GM19455 (cell line): Measurements from ENCODE around the gene PDE1C.
"Not testable (repeated sequence)": the region's sequence is repeated elsewhere in the genome, so short reads cannot be mapped to it uniquely, and the experiment has no call there.

Experiments used
- ATAC-seq: cut with Tn5 transposase; IDR thresholded peaks from one replicate; pipeline ENCODE4 v1.9.1; 2021; ENCODE audit not compliant: unreplicated experiment

The PDE1C gene

DNA sequence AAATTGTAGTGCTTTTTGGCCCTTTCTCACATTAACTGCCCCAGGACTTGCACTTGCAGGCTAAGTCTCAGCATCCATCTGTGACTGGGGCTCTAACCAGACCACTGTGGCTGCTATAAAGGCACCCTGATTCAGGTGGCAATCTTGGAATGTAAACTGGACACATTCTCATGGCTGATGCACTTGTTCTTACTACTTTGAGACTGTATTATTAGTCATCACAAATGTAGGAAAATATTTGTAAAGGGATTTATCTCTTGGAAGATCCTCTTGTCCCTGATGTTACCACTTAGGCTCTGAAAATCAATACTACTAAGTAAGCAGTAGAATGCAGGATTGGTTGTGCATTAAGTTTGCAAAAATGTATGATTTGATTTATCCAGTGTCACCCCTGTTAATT is 25.0 kb downstream of the PDE1C start:
- ATAC-seq = no peak

DNA sequence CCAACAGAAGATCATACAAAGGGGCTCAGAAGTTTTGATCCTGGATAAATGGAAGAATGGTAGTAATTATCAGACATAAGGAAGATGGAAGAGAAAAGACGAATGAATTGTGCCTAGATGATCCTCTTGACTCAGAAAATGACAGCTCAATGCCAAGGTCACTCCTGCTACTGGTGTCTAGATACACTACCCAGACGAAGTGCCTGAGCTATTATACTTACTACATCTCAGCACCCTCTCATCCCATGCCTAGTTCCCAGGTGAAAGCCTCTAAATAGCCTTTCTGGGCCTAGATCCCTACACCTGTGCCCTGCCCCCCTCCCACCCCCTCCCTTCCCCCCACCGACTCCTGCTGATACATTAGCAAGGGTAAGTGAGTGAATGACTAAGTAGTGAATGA is 25.5 kb downstream of the PDE1C start:
- no peak for ATAC-seq

DNA sequence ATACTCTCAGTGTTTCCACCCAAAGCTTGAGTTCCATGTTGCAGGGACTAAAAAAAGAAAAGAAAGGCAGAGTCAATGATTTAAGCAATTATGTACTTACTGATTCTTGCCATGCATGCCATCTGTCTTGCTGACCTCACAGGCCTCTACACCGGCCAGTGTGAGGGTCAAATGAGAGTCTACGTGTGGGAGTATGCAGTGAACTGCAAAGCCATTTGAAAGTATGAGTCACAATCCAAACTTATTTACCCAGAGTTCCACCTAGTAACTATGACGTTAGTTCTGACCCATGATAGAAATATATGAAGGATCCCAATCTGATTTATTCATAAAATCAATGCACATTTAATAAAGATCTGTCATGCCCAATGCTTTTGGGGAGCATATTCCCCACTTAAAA is 26.5 kb downstream of the PDE1C start:
- ATAC-seq = peak; percentile 58

DNA sequence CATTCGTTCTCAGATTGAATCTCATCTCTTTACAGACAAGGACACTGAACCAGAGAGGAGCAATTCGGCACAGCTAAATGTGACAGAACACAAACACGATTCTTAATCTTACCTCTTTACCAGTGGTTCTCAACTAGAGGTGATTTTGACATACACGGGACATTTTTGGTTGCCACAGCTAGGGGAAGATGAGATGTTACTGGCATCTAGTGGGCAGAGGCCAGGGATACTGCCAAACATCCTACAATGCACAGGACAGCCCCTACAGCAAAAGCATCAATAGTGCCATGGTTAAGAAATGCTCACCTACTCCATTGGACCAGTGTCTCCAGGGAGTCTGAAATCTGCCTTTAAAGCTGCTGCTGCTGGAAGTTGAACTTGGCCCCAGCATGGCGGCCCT is 27.3 kb downstream of the PDE1C start:
- ATAC-seq = no peak

DNA sequence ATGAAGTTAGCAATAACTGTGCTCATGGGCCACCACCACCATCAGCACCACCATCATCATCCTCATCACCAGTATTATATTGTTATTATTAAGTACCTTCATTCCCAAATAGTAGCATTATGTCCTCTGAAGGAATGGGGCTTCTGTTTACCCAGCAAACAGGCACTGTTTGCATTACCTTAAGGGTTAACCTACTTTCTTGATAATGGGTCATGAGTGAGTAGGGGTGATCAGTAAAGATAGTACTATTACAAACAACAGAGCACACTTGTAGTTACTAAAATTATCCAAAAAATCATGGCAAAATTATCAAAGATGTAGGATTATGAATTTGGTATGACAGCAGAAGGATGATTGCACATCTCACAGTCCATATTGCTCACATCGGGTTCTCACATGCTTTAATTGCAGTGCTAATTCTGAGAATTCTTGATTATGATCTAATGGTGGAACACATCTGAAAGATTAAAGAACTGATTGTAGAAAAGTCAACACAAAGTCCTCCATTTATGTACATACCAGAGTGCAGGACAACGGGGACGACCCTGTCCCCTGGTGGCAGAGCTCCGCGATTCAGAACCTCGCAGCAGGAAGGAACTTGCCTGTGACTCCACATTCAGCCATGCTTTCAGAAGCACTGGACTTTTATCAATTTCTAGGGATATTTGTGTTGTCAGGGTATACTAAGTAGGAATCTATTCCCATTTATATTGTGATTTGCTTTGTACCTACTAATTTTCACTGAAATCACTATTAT is 31.0 kb downstream of the PDE1C start:
- no peak for ATAC-seq

DNA sequence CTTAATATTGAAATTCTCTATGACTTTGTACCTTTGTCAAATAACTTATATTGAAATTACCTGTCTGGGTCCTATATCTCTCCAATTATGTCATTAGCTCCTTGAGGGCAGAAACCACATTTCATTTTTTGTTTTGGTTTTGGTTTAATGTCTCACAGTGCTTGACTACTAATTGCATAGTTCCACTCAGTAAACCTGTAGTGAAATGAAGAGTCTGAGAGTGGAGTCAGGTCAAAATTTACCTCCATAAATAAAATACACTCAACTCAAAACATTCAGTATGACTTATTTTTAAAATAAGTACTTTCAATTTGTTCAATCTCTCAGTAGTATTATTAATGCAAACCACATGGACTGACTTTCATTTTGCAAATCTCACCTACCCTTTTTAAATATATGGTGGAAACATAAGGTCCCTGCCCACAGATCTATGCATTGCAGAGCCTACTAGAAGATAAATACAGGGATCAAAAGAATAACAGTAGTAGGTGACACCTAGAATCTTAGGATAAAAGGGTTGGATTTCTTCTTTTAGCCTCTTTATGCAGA is 32.5 kb downstream of the PDE1C start:
- peak; percentile 92 for ATAC-seq

DNA sequence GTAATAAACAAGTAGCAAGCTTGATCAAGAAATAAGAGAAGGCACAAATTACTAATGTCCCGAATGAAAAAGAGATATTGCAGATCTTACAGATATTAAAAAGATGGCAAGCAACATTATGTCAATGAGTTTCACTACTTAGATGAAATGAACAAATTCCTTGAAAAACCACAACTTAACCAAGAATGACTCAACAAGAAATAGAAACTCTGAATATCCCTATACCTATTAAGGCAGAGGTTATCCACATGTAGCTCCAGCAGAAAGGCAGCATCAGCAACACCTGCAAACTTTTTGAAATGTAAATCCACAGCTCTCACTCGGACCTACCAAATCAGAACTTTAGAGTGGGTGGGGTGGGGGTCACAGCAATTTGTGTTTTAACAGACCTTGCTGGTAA is 33.6 kb downstream of the PDE1C start:
- no peak for ATAC-seq

DNA sequence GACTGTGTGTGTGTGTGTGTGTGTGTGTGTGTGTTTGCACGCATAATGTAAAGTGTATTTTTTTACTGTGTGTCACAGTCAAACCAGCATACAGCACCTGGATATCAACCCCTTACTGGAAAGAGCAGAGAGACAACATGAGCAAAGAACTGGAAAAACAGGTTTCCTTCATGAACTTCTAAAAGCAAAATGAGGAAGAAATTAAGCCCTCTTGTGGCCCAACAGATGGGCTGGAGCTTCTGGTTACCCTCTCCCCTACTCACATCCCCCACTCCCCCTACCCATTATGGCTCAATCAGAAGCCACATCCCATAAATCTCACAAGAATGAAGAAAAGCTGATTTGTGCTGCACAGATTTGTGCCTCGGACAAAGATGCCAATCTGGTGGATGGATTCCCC is 36.2 kb downstream of the PDE1C start:
- ATAC-seq = no peak

DNA sequence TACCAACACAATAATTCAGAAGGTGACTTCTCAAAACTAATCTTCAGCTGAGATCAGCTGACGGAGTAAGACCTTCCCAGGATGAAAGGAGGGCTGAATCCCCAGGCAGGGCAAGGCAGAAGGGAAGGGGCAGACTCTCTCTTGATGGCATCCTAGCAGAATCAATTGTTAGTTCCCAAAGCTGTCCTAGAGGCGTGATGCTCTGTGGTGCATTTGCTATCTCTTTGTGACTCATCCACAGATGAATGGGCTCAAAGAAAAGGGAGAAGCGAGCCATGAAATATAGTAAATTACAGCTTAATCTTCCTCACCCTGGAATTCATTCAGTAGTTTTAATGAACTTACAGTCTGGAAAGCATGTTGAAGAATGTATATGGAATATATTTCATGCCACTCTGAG is 37.2 kb downstream of the PDE1C start:
- no peak for ATAC-seq

DNA sequence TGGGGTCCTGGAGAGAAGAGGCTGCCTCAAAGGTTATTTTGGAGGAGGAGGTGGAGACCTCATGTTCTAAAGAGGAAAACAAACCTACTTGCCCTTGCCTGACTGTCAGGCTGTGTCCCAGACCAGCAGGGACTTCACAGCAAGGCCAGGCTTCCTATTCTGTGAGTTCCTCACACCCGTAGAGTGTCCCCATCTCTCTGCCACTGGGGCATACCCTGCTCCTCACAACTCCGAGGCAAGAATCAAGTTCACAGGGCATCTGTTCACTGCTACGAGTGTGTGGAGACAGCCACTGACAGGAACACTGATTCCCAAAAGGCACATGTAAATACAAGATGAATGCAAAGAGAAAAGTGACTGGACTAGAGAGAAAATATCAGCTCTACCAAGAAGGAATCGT is 38.0 kb downstream of the PDE1C start:
- ATAC-seq = no peak

DNA sequence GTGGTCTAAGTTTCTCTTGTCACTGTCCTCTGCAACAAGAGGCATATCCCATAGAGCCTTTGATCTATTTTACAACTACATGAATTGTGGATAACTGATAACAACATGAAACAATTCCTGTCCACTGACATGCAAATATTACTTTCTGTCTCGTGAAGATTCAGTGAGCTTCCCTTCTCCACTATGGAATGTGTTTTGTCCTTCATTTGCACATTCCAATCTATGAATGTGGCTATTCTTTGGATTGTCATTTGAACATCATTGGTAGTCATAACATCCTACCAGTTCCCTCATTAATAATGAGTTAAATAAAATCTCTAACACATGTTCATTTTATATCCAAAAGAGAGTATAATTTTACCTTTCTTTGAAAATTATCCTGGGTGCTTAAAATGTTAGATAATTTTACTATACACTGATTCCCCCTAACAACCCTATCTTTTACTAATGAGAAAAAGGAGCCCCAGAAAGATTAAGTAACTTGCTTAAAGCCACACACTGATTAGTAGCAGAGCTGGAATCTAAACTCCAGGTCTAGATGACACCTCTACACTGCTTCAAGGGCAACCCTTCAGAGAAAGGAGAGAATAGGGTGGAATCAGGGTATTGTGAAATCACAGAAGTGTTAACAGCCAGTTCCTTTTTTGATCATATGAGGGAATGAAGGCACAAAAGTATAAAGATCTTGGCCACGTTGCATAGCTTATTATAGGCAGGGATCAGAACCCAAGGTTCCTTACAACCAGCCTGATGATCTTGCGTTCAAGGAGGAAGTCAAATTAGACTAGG is 39.1 kb downstream of the PDE1C start:
- ATAC-seq = no peak

DNA sequence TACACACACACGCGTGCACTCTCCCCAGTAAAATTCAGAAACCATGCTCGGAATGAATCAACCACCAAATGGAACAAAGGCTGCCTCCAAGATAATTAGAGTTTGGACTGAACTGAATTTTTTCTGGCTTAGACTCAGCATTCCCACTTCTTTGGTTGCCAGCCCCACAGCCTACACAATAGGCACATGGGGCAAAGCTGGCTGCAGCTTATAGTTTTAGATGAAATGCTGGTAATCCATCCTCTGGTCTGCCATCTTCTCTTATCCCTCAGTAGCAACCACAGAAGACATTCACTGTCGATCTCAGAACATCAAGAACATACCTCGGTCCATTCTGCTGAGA is 44.2 kb downstream of the PDE1C start:
- ATAC-seq = no peak

DNA sequence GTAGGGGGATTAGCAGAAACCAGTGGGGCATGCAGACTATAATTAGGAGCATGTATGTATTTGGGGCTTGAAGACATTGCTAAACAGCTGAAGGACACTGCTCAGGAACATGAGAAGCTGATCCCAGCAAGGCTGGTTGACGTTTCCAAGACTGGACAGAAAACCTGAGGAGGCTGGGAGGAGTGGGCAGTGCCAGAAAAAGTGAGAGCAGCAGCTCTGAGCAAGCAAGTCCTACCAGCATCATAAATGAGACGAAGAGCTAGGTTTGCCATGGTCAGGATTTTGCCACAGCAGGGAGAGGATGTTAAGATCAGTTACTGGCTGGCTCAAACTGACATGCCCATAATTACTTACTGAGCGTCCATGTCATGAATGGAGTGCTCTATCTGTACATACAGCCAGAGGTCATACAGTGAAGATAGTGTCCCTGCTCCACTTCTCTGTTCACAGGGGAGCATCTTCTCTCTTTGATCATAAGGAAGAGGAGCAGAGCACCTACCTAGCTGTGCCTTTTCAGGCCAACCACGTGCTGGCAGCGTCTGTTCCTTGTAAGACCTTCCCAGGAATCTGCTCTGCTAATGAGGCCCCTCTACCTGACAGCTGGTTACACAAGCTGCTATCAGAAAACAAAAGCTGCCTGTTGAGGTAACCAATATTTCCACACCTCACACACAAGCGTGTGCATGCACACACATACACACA is 44.7 kb downstream of the PDE1C start:
- ATAC-seq = no peak

DNA sequence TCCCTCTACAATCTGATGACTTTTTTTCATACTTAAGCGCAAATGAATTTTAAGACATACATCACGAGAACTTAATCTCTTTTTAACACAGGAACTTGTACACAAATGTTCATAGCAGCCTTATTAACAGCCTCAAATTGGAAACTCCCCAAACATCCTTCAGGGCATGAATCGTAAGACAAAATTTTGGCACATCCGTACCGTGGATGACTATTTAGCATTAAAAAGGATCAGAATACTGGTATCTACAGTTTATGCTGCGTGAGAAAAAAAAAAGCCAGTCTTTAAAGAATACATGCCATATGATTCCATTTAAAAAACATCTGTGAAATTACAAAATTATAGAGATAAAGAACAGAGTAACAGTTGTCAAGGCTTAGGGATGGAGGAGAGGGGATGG is 46.8 kb downstream of the PDE1C start:
- no peak for ATAC-seq

DNA sequence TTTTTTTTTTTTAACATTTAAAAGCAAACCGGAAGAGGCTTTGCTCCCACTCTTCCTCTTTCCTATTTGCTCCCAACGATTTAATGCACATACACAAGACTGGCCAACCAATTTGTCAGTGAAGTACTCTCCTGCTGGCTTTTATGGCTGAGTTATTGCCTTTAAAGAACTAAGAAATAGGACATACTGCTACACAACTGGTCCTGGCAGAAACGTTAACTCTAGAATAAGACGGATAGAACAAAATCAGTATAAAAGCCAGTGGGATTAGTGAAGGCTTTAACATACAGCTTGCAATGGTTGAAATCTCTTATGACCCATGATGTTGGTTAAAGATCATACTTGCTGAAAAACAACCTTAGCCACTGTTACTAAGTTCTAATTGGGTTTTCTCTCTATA is 47.2 kb downstream of the PDE1C start:
- ATAC-seq = no peak

DNA sequence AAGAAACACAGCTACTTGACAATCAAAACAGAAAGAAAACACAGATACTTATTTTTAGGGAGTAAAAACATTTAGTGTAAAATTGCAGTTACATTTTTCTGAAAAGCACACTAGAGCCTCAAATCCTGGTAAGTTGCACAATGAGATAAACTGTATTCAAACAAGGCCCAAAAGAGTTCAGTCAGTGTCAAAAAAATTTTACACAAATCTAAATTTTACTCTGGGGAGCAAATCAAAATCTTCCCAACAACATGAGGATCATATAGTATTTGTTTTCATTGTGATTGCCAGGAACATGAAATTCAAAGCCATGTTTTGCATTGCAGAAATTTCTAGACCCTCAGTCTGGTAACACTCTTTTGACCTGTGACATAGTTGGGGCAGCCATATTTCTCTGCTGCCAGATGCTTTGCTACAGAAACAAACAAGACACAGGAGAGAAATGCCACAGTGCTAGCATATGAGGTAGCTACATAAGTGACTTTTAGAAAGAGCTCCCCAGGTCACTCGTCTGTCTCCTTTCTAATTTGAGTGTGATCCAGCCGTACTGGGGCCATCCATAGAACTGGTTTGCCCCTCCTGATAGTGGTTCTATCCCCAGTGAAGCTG is 49.6 kb downstream of the PDE1C start:
- ATAC-seq = no peak

DNA sequence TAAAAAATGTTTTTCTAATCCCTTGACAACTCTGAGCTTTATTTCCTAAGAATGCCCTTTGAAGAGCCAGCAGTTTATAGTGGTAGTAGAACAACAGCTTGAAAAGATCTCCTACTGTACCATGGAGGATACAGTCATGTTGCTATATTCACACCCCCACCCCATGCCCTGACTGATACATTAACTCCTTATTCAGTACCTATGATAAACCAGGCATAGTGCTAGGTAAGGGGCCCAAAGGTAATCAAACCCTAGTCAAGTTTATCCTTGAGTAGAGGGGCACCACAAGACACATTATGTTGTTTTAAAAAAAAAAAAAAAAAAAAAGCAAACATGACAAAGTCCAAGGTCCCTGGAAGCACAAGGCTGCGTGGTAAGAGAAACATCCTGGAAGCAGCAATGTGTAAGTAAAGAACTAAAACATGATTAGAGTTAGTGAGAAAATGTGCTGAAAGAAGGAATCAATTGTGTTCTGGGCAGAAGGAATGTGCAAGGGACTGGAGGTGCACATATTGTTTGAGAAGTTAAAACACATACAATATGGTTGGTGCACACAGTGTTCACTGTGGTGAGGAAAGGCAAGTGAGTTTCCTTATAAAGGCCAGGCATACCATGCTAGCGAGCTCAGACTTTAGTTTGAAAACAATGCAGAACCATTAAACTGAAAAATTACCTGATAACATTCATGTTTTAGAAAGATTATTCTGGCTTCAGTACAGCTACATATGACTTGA is 51.2 kb downstream of the PDE1C start:
- no peak for ATAC-seq

DNA sequence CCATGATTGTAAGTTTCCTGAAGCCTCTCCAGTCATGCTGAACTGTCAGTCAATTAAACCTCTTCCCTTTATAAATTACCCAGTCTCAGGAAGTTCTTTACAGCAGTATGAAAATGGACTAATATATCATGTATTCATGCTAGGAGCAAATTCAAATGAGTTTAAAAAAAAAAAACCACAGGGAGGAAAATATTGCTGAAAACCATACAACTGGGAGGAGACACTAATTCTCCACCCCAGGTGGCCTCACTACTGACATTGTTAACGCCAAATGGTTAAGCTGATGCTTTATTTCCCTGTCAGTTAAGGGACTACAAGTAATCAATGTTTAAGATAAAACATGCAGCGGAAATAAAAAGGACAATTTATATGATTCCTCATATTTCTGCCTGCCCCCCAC is 55.1 kb downstream of the PDE1C start:
- no peak for ATAC-seq

DNA sequence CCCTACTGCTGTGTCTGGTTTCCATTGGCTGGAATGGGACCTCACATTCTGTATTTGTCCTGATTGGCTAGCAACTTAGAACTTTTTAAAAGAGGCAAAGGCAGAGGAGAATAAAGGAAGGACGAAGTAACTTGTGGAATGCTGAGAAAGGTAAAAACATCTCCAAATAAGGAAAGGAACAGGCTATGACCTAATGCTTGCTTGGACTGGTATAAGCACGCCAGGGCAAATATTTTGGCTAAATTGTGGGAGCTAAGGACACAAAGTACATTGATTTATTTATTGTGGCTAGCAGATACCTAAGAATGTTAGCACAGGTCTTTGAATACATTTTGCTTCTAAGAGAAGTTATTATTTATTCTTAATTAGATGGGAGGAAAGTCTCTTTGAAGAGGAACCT is 56.7 kb downstream of the PDE1C start:
- ATAC-seq = not testable (repeated sequence)

DNA sequence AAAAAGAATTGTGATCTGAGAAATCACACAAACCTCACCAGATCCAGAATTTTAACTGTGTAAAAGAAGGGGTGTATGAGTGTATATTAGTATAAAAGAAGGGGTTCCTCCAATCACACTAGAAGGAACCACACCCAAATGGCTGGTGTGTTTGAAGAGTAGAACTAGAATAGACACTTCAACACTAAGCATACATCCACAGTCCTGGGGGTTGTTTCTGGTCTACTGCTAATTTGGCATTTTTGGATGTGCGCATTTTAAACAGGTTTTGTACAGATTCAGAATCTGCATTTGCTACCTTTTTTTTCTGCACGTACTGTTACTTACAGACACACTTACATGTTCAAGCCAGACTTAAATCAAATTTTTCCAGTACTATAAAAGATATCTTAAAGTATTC is 64.6 kb downstream of the PDE1C start:
- ATAC-seq = no peak

DNA sequence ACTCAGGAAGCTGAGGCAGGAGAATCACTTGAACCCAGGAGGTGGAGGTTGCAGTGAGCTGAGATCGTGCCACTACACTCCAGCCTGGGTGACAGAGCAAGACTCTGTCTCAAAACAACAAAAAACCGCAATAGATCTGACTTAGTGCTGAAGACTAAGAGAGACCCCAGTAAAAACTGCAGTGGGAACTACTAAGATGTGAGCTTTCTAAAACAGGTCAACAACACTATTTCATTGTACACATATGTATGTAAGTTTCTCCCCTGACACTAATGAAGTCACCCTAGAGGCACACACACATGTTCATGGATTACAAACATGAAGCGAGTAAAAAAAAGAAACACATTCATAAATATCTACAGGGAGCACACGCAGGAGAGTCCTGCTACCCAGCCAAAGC is 68.3 kb downstream of the PDE1C start:
- ATAC-seq = no peak
